SU-DHL-6 (cell line): ENCODE results near the gene SLC35F4.
"Not testable (repeated sequence)": the region's sequence is repeated elsewhere in the genome, so short reads cannot be mapped to it uniquely, and the experiment has no call there.

Experiments used
- H2AFZ ChIP-seq: fragments of 200-600 bp; sonication (generic); 2 replicates; pipeline ENCODE4 v1.6.1; 2014; ENCODE audit warnings: low read depth, mild to moderate bottlenecking, moderate library complexity, mixed read lengths, antibody characterized with exemption, low read length; ENCODE audit not compliant: severe bottlenecking
- H3F3A ChIP-seq: fragments of 200-600 bp; shearing (Covaris generic); 2 replicates; pipeline ENCODE4 v1.6.0; 2016; ENCODE audit warnings: antibody characterized with exemption, mild to moderate bottlenecking; ENCODE audit not compliant: insufficient read depth
- H3K27ac ChIP-seq: fragments of 200-600 bp; sonication (generic); 2 replicates; pipeline ENCODE4 v1.5.1; 2016; ENCODE audit warnings: low read depth, mild to moderate bottlenecking, low read length, moderate library complexity, mixed read lengths
- H3K27me3 ChIP-seq: fragments of 200-600 bp; sonication (generic), shearing (Covaris generic); 2 replicates; pipeline ENCODE4 v1.6.0; 2014; ENCODE audit warnings: mild to moderate bottlenecking, low read length
- H3K36me3 ChIP-seq: fragments of 200-600 bp; sonication (generic); 2 replicates; pipeline ENCODE4 v1.6.1; 2014; ENCODE audit warnings: mild to moderate bottlenecking, low read length, mixed read lengths
- H3K4me2 ChIP-seq: fragments of 300-600, 200-600 bp; shearing (Covaris generic), sonication (generic); 2 replicates; pipeline ENCODE4 v1.6.0; 2014; ENCODE audit warnings: low read length, low read depth, mild to moderate bottlenecking; ENCODE audit not compliant: poor library complexity, severe bottlenecking
- H3K4me3 ChIP-seq: fragments of 200-600 bp; sonication (generic); 2 replicates; pipeline ENCODE4 v1.5.1; 2014; ENCODE audit warnings: antibody characterized with exemption, low read length, mild to moderate bottlenecking, mixed read lengths; ENCODE audit not compliant: insufficient read depth, poor library complexity, severe bottlenecking
- H3K79me2 ChIP-seq: fragments of 200-600 bp; sonication (generic); 2 replicates; pipeline ENCODE4 v1.6.1; 2014; ENCODE audit warnings: mild to moderate bottlenecking, low read length, moderate library complexity; ENCODE audit not compliant: insufficient read depth
- H3K9ac ChIP-seq: fragments of 200-600 bp; sonication (generic); 2 replicates; pipeline ENCODE4 v1.7.0; 2014; ENCODE audit warnings: mild to moderate bottlenecking, low read length
- H3K9me2 ChIP-seq: fragments of 200-600 bp; sonication (generic); replicated peaks from 2 replicates; pipeline ENCODE4 v1.6.1; 2014; ENCODE audit warnings: low read length; ENCODE audit not compliant: insufficient read depth
- H3K9me3 ChIP-seq: fragments of 200-600 bp; sonication (generic); 2 replicates; pipeline ENCODE4 v1.6.1; 2014; ENCODE audit warnings: low read length, mixed read lengths; ENCODE audit not compliant: insufficient read depth
- H4K20me1 ChIP-seq: fragments of 200-600 bp; sonication (generic); 2 replicates; pipeline ENCODE4 v1.6.1; 2014; ENCODE audit warnings: low read depth, mild to moderate bottlenecking, antibody characterized with exemption, low read length, moderate library complexity, mixed read lengths
- EZH2phosphoT487 ChIP-seq: fragments of 200-600 bp; sonication (generic), shearing (Covaris generic); conservative IDR thresholded peaks from 2 replicates; pipeline ENCODE4 v1.6.1; 2018; ENCODE audit warnings: mild to moderate bottlenecking, antibody characterized with exemption, low read length, moderate library complexity, mixed read lengths
- TF ChIP-seq, protein P1 (sequence below): fragments of 200-600 bp; sonication (generic); IDR thresholded peaks from one replicate; pipeline ENCODE4 v1.5.1; 2017; ENCODE audit warnings: antibody characterized with exemption, mild to moderate bottlenecking, low read length, moderate library complexity; ENCODE audit not compliant: insufficient read depth, poor library complexity, severe bottlenecking

Gene SLC35F4

DNA sequence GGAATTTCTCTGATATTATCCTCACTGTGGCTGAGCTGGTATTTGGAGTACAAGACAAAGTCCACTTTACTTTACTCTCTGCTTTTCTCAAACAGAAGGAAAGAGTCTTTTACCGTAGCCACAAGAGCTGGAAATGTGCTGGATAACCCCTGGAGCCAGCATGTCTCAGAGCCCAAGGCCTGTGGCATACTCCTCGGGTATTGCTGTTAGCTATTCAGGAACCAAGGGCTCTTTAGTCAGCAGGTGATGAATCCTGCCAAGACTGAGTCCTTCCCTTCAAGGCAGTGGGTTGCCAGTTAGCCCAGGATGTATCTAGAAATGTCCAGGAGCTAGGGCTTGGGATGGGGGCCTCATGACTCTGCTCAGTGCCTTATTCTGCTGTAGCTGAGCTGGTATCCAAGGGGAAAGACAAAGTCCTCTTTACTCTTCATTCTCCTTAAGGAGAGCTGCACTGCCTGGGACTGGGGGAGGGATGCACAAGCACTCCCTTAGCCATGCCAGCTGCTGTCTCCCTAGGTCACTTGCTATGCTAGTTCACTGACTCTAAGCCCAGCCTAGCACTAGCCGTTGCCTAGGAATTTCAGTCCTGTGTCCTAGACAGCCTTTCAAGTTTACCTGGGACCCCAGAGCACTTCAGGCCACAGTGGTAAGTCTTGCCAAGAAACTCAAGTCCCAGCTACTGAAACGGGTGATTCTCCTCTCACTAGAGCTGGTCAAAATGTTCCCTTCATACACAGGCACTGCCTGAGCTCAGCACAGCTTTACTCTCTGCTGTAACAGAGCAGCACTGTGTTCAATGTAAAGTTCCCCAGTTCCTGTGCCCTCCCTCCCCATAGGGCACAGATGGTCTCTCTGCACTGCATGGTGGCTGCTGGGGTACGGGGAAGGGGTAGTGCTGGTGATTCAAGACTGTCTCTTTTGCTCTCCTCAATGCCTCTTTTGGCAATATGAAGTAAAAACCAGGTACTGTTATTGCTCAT lies 136.4 kb downstream of the SLC35F4 start:
- H3K79me2 ChIP-seq: no peaks in the 10 kb centered on the region
- no peak overlapping the region for H3K4me2 ChIP-seq
- H3F3A ChIP-seq: no peaks in the 10 kb centered on the region
- H4K20me1 ChIP-seq: no peaks in the 10 kb centered on the region
- no peak overlapping the region for H3K27ac ChIP-seq
- H3K4me3 ChIP-seq: no peak overlapping the region
- H3K9me3 ChIP-seq: no peaks in the 10 kb centered on the region
- no peak overlapping the region for H3K9ac ChIP-seq
- no peaks in the 10 kb centered on the region for H3K36me3 ChIP-seq
- H3K9me2 ChIP-seq: no peaks in the 10 kb centered on the region
- TF ChIP-seq EZH2phosphoT487: no peak
- TF ChIP-seq, protein P1, sequence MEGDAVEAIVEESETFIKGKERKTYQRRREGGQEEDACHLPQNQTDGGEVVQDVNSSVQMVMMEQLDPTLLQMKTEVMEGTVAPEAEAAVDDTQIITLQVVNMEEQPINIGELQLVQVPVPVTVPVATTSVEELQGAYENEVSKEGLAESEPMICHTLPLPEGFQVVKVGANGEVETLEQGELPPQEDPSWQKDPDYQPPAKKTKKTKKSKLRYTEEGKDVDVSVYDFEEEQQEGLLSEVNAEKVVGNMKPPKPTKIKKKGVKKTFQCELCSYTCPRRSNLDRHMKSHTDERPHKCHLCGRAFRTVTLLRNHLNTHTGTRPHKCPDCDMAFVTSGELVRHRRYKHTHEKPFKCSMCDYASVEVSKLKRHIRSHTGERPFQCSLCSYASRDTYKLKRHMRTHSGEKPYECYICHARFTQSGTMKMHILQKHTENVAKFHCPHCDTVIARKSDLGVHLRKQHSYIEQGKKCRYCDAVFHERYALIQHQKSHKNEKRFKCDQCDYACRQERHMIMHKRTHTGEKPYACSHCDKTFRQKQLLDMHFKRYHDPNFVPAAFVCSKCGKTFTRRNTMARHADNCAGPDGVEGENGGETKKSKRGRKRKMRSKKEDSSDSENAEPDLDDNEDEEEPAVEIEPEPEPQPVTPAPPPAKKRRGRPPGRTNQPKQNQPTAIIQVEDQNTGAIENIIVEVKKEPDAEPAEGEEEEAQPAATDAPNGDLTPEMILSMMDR: no peak
- H2AFZ ChIP-seq: no peak overlapping the region
- no peaks in the 10 kb centered on the region for H3K27me3 ChIP-seq

DNA sequence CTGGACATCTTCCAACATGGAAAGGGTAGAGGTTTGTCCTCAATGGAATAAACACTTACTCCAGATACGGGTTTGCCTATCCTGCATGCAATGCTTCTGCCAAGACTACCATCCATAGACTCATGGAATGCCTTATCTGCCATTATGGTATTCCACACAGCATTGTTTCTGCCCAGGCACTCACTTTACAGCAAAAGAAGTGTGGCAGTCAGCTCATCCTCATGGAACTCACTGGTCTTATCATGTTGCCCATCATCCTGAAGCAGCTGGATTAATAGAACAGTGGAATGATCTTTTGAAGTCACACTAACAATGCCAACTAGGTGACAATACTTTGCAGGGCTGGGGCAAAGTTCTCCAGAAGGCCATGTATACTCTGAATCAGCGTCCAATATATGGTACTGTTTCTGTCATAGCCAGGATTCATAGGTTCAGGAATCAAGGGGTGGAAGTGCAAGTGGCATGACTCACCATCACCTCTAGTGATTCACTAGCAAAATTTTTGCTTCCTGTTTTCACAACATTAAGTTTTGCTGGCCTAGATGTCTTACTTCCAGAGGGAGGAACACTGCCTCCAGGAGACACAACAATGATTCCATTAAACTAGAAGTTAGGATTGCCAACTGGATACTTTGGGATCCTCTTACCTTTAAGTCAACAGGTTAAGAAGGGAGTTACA lies 140.4 kb downstream of the SLC35F4 start:
- no peaks in the 10 kb centered on the region for H3F3A ChIP-seq
- no peaks in the 10 kb centered on the region for H3K9me2 ChIP-seq
- H3K9me3 ChIP-seq: no peaks in the 10 kb centered on the region
- no peak overlapping the region for H3K4me3 ChIP-seq
- H4K20me1 ChIP-seq: no peaks in the 10 kb centered on the region
- no peak overlapping the region for H3K4me2 ChIP-seq
- H3K27me3 ChIP-seq: no peaks in the 10 kb centered on the region
- no peak overlapping the region for H2AFZ ChIP-seq
- TF ChIP-seq, protein P1: no peak
- no peak for TF ChIP-seq EZH2phosphoT487
- H3K9ac ChIP-seq: no peak overlapping the region
- H3K27ac ChIP-seq: no peak overlapping the region
- H3K79me2 ChIP-seq: no peaks in the 10 kb centered on the region
- no peaks in the 10 kb centered on the region for H3K36me3 ChIP-seq

DNA sequence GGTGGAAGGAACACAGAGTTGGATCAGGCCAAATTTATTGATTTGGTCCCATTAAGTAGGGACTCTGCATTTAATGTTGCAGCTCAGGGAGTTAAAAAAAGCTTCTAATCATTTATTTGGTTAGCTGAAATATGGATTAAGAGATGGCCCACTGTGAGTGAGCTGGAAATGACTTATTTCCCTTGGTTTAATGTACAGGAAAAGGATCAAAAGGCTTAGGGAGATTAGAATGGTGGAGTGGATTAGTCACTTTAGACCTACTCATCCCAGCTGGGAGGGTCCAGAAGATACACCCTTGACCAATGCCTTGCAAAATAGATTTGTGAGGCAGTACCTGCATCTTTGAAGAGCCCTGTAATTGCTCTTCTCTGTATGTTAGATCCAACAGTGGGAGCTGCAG lies 143.8 kb downstream of the SLC35F4 start:
- H3K27ac ChIP-seq, H3K9ac ChIP-seq, H3K79me2 ChIP-seq, H3K4me3 ChIP-seq, H3K9me2 ChIP-seq, H3K36me3 ChIP-seq, H4K20me1 ChIP-seq, H2AFZ ChIP-seq, H3K4me2 ChIP-seq, H3K27me3 ChIP-seq, H3K9me3 ChIP-seq, H3F3A ChIP-seq: not testable (repeated sequence)
